Thoracic aorta (tissue), 2 donors: ENCODE results near the gene P2RX3. TPM values are rescaled to one million over a fixed set of nuclear protein-coding genes. Genes with fewer than 3 reads are reported as not detected.

Experiments
- ATAC-seq: fragments of 150-250 bp; one replicate; pipeline ENCODE4 v1.8.0; 2017; ENCODE audit warnings: low read depth; ENCODE audit not compliant: insufficient number of reproducible peaks, low FRiP score
- DNase-seq: peaks from one replicate; pipeline ENCODE4 v3.0.0-alpha.2; 2020; ENCODE audit warnings: low spot score
- H3K27ac ChIP-seq, 2 donors: fragments of 200-600 bp; sonication (generic); 1 replicate in 1 of 2; 2 replicates in 1 of 2; pipeline ENCODE4 v1.5.1; 2016; ENCODE audit warnings: mild to moderate bottlenecking in 2 of 2, moderate library complexity in 2 of 2
- H3K27me3 ChIP-seq: fragments of 200-600 bp; sonication (generic); replicated peaks from 2 replicates; pipeline ENCODE4 v1.6.0; 2016; ENCODE audit warnings: mild to moderate bottlenecking; ENCODE audit not compliant: insufficient read depth
- H3K36me3 ChIP-seq: fragments of 200-600 bp; sonication (generic); one replicate; pipeline ENCODE4 v1.5.1; 2016
- H3K4me1 ChIP-seq, 2 donors: fragments of 200-600 bp; sonication (generic); 1 replicate in 1 of 2; 2 replicates in 1 of 2; pipeline versions ENCODE4 v1.5.1 to v1.6.0; 2016; ENCODE audit warnings: low read depth in 2 of 2, mild to moderate bottlenecking in 1 of 2; ENCODE audit not compliant: control insufficient read depth in 1 of 2
- H3K4me3 ChIP-seq: fragments of 200-600 bp; sonication (generic); 2 replicates; pipeline ENCODE4 v1.5.1; 2016; ENCODE audit warnings: mild to moderate bottlenecking
- H3K9me3 ChIP-seq: fragments of 200-600 bp; sonication (generic); 2 replicates; pipeline ENCODE4 v1.5.1; 2016
- total RNA-seq, 2 donors: library from RNA; depleted of rRNA; stranded (reverse); fragments of >200 nt; gene quantifications; one replicate each; pipeline versions ENCODE4 v1.1.0 to v1.2.3, GENCODE V29; 2016
- TF ChIP-seq, protein P1 (sequence below): fragments of 200-600 bp; sonication (generic); IDR thresholded peaks from one replicate; pipeline ENCODE4 v1.5.1; 2019; ENCODE audit warnings: antibody characterized with exemption

The P2RX3 gene
- total RNA-seq, 2 donors from 2014 or later = not detected

DNA sequence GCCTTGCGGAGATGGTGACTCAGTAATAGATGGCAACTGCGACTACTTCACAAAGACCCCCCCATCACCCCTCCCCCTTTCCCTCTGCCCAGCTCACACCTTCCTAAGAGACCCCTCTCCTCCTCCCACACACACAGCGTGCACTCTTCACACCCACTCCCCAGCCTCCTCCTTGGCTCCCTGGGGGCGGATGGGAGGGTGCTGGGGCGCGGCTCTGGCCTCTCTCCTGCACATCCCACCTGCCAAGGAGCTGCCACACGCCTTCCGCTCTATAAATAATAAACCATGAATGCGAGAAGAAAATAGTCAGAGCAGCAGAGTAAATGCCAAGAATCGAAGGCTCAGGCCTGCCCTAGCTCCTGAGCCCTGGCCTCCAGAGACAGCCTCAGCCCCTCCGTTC is 4.5 kb downstream of the P2RX3 start:
- TF ChIP-seq, protein P1, sequence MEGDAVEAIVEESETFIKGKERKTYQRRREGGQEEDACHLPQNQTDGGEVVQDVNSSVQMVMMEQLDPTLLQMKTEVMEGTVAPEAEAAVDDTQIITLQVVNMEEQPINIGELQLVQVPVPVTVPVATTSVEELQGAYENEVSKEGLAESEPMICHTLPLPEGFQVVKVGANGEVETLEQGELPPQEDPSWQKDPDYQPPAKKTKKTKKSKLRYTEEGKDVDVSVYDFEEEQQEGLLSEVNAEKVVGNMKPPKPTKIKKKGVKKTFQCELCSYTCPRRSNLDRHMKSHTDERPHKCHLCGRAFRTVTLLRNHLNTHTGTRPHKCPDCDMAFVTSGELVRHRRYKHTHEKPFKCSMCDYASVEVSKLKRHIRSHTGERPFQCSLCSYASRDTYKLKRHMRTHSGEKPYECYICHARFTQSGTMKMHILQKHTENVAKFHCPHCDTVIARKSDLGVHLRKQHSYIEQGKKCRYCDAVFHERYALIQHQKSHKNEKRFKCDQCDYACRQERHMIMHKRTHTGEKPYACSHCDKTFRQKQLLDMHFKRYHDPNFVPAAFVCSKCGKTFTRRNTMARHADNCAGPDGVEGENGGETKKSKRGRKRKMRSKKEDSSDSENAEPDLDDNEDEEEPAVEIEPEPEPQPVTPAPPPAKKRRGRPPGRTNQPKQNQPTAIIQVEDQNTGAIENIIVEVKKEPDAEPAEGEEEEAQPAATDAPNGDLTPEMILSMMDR = no peak

DNA sequence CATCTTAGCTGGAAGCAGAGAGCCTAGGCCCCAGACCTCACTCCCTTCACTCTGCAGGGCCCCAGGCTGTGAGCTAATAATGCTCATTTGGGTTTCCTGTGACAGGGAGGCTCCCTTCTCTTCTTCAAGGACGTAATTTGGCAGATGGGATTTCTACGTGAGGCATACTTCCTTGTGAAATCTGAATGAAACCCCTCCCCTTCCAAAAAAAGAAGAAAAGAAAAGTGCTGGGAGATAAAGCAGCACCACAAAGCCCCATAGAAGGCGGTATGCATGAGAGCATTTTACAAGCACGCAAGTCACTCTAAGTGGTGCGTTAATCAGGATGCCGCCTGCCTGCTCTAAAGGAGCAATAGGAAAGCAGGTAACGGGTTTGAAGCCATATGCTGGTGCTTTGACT is 5.7 kb downstream of the P2RX3 start:
- ATAC-seq = no peak
- no peaks in the 10 kb centered on the region for H3K36me3 ChIP-seq

More for the DNA sequence above, 4.5 kb downstream of the P2RX3 start:
- ATAC-seq (no peak), DNase-seq (no peak)
- Histone ChIP-seq H3K27me3 (no peaks in the 10 kb centered on the region), H3K27ac (no peak overlapping the region), H3K4me3 (no peak overlapping the region), H3K36me3 (no peaks in the 10 kb centered on the region), H3K4me1 (no peaks in the 10 kb centered on the region), H3K9me3 (no peaks in the 10 kb centered on the region)

DNA sequence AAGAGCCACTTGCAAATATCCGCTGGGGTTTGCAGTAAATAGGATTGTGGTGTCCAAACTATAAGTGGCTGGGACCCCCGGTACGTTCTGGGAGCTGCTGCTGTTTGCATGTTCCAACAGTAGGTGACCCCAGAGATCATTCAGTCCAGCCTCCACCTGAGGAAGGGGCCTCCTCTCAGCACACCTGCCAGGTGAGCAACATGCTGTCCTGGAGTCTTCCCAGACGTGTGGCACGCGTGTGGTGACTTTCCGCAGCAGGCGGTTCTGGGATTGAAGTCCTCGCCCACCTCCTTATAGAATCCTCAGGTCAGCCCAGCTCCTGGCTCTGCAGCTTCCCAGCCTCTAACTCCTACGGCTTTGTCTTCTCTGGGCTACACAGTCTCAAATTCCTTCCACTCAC is 6.7 kb downstream of the P2RX3 start:
- no peak for ATAC-seq
- TF ChIP-seq, protein P1 = no peak
- H3K27ac ChIP-seq = no peak overlapping the region
- H3K4me3 ChIP-seq = no peak overlapping the region
- no peaks in the 10 kb centered on the region for H3K27me3 ChIP-seq
- no peaks in the 10 kb centered on the region for H3K36me3 ChIP-seq
- H3K4me1 ChIP-seq = no peaks in the 10 kb centered on the region
- H3K9me3 ChIP-seq = no peaks in the 10 kb centered on the region
- DNase-seq = no peak

More for the DNA sequence above, 5.7 kb downstream of the P2RX3 start:
- no peak overlapping the region for H3K27ac ChIP-seq
- no peak overlapping the region for H3K4me3 ChIP-seq
- no peaks in the 10 kb centered on the region for H3K4me1 ChIP-seq
- no peaks in the 10 kb centered on the region for H3K27me3 ChIP-seq
- TF ChIP-seq, protein P1 = no peak
- no peak for DNase-seq
- H3K9me3 ChIP-seq = no peaks in the 10 kb centered on the region

DNA sequence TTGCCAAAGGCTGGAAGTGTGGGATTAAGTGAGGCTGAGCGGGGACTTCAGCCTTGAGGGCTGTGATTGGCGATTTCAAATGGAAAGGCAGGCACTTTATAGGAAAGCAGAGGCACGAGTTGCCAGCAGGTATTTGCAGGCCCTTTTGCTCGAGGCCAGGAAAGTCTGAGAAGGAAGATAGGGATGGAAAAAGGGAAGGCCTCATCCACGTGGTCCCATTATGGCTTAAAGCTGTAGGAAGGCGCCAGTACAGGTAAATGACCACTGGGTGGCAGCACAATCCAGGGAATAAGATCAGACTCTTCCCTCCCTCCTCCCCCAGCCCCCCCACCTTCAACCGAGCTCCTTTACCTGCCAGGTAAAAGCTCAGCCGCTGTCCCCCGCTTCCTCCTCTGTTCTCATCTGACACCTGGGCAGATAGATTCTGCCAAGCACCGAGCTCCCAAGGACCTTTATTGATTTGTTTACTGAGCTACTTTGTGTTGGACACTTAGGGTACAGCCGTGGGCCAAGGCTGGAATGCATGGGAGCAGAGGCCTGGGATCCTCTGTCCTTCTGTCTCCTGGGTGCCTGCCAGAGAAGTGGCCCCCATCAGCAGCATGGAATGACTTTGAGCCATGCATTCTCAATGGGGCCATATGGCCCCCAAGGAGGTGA is 7.5 kb downstream of the P2RX3 start:
- no peaks in the 10 kb centered on the region for H3K9me3 ChIP-seq
- H3K4me3 ChIP-seq = no peak overlapping the region
- H3K27me3 ChIP-seq = no peaks in the 10 kb centered on the region
- ATAC-seq (peak; percentile 58), DNase-seq (no peak)
- no peaks in the 10 kb centered on the region for H3K4me1 ChIP-seq
- H3K27ac ChIP-seq = no peak overlapping the region
- TF ChIP-seq, protein P1 = peak; percentile 83
- H3K36me3 ChIP-seq = no peaks in the 10 kb centered on the region

DNA sequence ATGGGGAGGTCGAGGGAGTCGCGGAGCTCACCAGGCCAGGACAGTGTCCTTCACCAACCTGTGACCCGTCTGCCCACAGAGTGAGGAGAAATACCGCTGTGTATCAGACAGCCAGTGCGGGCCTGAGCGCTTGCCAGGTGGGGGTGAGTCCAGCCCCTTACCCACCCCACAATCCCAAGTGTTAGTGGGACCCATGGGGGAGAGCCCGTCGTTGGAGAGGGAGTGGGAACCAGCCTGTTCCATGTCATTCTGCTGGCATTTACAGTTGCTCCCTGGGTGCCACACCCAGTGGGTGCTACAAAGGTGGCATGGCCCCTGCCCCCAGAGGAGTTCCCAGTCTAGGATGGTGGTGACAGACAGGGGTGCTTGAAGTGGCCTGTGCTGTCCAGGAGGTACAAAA is 9.2 kb downstream of the P2RX3 start:
- Histone ChIP-seq H3K9me3 (no peaks in the 10 kb centered on the region), H3K27me3 (no peaks in the 10 kb centered on the region), H3K36me3 (no peaks in the 10 kb centered on the region), H3K4me1 (no peaks in the 10 kb centered on the region), H3K27ac (no peak overlapping the region), H3K4me3 (no peak overlapping the region)
- DNase-seq (no peak), ATAC-seq (no peak)
- TF ChIP-seq, protein P1 = no peak
